Non-pigmented ciliary epithelial cell (primary cell): ENCODE measurements around the gene HOXB9.
A peak's percentile ranks its signal among the peaks of the same experiment; 100 is the strongest.

ENCODE experiments used
- DNase-seq: peaks from one replicate; pipeline ENCODE4 v3.0.0-alpha.2; 2010; ENCODE audit warnings: low read depth

The HOXB9 gene

DNA sequence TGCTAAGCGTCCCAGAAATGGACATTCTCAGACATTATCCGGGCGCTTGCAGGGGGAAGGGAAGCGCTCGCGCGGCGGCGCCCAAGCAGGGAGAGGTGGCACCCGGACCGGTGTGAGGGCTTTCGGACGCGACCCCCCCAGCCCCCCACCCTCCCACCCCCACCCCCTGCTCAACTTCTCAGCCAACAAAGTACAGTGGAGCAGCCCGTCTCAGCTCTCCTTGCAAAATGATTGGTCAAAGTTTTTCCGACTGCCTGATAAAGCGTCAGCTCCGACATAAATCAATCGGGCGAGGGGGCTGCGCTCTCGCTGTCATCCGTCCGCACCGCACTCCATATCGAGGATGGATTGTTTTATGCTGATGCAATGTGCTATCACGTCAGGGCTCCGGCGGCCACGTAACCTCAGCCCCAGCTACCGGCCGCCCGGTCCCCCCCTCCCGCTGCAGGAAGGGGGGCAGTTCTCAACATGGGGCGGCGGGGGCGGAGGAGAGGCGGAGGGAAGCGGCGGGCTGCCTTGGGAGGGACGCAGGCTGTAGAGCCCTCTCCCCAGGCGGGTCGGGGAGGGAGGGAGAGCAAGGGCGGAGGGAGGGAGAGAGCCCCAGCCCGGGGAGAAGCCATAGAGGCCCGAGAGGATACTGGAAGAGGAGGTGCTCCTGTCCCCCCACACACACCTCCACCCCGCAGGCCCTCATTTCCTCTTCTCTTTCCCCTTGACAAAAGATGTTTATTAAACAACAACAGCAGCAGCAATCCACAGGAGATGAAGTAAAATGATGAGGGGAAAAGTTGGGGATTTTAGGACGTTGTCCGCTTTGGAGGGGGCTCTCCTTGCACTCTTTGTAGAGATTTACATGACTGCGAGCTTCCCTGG, at the start of gene HOXB9:
TSS of gene HOXB9 (minus strand) at position 114 of the 873 bp plus-strand sequence. CDS start at position 25, 89 bp downstream.
- no peak for DNase-seq

DNA sequence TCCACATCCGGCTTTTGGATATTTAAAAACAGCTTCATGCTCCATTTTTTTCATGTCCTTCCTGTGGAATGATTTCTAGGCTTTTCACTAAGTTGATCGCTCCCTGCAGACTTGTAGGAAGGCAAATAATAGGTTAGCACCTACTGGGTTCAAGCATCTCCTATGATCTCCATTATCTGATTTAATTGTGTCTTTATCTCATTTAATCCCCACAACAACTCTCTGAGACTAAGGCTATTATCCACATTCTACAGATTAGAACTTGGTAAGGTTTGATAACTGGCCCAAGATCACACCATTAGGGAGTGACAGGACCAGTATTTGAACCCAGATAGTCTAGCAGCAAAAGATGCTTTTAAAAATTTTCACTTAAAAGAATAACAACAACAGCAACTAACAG, 46.2 kb upstream of the HOXB9 start:
- DNase-seq, result no peak

DNA sequence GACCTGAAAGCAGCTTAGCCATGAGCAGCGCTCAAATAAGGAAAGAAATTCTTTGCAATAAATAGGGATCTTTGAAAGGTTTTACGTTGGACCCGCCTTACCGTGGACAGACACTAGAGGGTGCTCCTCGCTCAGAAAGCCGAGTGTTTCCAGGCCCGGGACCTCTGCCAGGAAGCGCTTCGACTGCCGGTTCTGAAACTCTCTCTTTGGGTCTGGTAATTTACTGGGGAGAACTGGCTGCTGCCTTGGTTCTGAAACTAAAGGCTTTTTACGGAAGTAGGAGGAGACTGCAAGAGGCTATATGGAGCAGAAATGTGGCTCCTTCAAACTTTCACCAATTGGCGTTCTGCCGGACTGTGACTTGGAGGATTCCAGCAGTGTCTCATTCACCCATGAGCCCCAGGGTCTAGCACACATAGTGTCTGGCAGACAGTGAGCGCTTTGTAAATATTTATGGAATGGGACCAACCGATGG, 45.6 kb upstream of the HOXB9 start:
- DNase-seq, result peak; percentile 26

DNA sequence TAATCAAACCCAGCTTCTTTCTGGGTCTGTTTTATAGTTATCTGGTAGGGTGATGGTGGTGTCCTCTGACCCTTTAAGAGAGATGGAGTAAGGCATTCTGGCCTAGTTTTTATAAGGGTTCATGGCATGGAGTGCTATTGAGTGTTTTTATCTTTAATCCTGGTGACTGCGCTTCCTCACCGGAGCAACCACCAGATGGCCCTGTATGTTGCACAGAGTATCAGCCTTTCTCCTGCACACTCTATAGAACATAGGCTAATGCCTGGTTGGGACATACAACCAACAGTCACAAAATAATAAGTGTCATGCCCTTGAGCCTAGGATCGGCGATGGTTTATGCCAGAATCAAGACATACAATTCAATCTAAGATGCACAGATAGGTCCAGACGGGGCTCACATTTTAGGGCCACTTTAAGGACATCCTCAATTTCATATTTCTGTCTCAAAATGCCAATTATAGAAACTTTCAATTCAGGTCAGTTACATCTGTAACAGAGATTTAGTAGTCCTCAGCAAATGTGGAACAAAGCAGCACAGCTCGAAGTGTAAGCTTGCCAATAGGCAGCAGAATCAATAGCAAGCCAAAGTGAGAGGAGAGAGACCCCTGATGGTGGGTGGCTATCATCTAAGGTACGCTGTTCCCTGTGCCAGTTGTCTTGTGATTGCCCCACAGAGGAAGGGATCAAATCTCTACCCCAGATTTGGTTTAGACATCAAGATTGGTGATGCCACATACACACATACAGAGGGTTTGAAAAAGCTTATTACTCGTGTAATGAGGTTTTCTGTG, 37.2 kb upstream of the HOXB9 start:
- no peak for DNase-seq

DNA sequence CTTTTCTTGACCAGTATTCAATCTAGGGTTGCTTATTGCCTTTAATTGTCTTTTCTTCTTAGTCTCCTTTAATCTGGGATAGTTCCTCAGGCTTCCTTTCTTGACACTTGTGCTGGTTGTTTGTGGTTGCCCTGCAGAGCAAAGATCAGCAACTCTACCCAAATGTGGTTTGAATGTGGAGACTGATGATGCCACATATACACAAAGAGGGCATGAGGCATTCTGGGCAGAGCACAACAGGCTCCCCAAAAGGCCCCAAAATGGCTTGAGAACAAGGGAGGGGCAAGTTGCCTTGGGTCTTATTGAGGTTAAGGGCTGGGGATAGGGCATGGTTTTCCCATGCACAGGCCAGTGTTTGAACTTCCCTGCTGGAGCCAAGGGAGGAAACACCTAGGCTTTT, 29.8 kb upstream of the HOXB9 start:
- no peak for DNase-seq

DNA sequence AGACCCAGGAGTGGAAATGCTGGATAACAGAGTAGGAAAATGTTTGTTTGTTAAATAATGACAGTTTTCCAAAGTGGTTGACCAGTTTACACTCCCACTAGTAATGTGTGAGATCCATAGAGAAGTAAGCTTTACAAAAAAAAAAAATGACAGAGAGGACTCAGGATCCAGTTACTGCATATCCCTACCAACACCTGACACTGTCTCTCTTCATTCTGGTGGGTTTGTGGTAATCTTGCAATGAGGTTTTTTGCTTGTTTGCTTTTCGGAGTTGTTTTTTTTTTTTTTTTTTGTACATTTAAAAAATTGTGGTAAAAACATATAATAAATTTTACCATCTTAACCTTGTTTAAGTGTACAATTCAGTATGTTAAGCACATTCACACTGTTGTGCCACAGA, 23.6 kb upstream of the HOXB9 start:
- DNase-seq, result no peak

DNA sequence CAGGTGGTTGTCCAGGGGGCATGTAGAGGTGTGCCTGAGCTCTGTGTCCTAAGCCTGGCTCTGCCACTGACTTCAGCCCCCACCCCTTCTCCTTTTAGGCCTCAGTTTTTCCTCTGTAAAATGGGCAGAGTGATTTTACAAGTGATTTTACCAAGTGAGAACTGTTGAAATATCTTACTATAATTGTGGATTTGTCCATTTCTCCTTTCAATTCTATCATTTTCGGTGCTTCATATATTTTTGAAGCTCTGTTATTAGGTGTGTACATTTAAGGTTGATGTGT, 21.7 kb upstream of the HOXB9 start:
- no peak for DNase-seq

DNA sequence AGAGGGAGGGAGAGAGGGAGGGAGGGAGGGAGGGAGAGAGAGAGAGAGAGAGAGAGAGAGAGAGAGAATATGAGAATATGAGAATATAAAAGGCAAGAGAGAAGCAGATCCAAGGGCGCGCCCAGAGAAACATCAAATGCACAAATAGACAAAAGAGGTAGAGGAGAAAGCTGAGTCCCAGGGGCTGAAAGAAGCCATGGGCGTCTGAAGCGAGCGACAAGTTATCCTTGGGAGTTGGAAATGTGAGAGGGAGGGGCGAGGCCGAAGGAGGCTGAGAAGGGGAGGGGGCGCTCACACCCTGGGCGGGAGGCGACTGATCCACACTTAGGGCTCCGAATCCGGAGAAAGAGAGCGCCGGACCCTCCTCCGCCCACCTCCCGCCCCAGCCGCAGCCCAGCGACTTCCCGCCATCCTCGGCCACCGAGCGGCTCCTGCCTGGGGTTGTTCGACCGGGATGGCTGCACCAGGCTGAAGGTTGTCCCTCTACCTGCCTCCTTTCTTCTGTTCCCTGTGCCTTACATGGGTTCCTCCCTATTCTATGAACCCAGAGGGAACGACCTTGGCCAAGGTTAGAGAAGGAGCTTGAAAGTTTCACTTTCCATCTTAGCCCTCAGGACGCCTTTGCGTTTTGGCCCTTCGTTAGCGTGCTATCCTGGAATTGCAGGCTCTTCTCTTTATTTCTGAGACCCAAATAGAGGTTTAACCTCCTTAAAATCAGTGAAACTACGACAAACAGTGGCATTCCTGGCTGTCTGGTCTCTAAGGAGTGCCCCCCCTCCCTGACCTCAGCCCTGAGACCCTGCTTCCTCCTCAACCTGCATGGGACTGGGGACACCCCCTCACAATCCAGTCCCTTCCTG, 21.2 kb upstream of the HOXB9 start:
- no peak for DNase-seq

DNA sequence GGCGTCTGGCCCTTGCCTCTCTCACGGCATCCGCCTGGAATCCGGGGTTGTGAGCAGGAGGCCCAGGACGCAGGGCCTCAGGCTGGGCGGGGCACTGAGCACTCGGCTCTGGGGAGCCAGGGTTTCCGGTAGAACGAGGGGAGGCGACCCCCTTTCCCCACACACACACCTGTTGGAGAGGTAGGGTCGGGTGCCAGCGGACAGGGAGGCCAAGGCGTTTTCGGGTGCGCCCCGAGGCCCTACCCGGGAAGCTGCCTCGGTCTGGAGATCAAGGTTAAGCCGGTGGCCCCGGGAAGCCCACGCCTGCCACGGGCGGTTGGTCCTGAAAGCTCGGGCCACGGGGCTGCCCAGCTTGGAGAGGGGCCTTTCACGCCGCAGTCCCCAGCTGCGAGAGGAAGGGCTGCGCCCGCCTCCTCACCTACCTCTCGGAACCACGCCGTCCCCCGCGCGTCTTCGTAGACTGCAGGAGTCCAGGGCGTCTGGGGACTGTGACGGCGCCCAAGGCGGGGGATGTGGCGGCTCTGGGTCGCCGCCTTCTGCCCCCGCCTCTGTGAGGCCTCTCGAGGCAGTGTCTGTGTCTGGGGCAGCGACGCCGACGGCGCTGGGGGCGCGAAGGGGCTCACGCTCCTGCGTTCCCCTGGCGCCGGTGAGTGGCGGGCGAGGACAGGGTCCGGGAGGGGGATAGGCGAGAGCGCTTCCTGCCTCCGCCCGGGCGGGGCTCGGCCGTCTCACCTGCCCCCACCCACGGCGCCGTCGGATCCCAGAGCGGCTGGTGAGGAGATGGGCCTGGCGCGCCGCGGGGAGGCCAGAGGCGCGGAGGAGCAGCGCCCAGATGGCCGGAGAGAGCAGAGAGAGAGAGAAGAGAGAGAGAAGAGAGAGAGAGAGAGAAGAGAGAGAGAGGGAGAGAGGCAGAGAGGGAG, 20.3 kb upstream of the HOXB9 start:
- DNase-seq, result no peak

DNA sequence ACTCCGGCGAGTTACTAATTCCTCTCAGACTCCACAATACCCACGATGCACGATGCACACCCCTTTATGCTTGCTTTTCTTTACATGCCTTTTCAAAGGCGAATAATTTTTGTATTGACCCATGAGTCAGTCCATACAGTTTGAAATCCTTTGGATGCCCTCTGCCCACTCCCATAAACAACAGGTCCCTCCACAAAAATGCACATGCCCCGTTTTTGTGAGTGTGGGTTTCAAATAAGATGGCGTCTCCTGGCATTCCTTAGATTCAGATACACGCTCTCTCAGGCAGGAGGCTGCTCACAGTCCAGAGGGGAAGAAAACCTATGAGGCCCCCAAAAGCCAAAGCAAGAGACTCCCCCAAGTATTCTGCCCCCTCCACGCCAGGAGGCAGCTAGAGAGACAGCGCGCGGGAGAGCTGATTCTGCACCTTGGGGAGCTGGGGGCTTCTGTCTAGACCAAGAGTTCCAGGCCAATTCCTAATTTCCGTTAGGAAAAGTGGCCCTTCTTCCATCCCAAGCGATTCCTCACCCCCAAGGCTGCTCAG, 19.6 kb upstream of the HOXB9 start:
- DNase-seq, result no peak

DNA sequence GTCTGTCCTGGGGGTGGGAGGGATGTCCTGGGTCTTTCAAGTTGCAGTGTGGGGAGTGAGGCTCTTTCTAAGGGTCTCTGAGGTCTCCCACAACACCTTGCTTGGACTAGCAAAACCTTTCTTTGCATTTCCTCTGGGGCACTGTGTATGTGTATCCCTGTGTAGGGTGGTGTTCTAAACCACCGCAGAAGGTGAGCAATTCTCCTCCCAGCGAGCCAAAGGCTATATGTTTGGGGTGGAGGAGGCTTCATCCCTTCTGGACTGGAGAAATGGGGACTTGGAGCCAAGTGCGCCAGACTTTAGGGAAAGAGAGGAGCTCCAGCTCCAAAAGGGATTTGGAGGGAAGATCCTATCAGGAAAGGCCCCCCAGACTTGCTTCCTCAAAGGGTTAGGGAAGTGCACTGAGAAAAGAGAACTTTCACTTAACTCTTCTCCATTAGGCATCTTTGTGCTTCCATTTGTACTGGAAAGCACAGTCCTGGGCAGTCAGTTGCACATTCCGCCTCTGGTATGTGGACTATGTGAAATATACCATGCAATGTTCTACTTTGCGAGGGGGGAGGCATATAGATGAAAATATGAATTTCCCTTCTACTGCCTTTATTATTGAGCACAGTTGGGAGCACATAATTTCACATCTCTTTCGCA, 18.9 kb upstream of the HOXB9 start:
- no peak for DNase-seq

DNA sequence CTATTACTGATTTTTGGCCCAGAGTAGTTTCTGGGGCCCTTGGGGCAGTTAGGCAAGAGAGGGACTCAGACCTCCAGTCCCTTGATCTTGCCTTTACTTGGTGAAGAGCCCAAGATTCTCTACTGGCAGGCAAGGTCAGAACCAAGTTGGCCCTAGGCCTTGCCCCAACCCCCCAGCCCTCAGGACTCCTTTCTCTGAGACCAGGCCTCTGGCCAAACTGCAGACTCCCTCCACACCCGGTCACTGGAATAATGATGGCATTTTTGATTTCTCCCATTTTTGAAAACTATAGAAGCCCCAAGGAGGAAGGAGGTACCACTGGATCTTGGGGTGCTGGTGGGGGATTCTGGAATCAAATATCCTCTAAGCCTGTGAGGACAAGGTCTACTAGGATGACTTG, 18.0 kb upstream of the HOXB9 start:
- DNase-seq, result no peak

DNA sequence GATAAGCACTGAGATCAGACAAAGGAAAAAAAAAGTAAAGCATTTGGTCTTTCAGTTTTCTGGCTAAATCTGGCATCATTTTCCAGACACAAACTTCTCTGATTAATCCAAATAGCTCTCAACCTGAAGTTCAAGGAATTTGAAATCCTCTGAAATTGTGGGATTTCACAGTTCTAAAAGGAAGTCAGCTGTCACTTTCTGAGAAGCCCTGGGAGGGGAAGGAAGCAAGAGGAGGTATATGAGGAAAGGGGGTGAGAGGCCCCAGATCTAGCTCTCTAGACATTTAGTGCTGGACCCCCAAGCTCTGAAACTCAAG, 17.5 kb upstream of the HOXB9 start:
- DNase-seq, result no peak

DNA sequence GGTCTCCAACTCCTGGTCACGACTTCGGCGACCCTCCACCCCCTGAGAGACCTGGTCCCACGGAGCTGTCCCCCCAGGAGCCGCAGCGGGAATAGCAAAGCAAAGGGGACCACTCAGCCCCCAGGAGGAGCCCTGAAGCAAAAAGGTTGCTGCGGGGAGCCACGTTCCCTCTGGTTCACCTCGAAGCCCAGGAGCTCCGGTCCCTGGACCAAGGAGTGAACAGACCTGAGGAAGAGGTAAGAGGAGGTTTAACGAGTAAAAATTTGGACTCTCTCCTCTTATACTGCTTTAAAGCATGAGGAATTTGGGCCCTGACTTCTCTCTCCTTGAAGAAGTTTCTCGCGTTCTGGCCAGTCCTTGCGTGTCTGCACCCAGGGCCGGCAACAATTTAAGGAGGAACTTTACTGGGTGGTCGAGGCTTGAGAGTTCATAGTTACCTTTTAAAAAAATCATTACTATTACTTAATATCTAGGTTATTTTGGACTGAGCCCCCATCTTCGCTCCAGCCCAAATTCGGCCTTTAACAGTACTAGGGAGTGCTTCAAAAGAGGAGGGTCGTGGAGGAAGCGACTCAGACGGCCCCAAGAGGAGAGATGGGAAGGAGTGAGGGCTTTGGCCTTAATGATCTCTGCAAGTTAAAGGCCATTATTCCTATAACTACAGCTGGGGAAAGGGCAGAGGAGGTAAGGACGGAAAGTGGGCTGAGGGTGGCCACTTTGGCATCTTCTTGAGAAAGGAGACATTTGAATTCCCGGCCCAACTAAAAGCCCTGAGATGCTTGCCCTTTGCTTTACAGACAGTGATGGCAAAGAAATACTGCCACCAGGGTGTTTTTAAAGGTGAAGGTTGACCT, 16.9 kb upstream of the HOXB9 start:
- no peak for DNase-seq

DNA sequence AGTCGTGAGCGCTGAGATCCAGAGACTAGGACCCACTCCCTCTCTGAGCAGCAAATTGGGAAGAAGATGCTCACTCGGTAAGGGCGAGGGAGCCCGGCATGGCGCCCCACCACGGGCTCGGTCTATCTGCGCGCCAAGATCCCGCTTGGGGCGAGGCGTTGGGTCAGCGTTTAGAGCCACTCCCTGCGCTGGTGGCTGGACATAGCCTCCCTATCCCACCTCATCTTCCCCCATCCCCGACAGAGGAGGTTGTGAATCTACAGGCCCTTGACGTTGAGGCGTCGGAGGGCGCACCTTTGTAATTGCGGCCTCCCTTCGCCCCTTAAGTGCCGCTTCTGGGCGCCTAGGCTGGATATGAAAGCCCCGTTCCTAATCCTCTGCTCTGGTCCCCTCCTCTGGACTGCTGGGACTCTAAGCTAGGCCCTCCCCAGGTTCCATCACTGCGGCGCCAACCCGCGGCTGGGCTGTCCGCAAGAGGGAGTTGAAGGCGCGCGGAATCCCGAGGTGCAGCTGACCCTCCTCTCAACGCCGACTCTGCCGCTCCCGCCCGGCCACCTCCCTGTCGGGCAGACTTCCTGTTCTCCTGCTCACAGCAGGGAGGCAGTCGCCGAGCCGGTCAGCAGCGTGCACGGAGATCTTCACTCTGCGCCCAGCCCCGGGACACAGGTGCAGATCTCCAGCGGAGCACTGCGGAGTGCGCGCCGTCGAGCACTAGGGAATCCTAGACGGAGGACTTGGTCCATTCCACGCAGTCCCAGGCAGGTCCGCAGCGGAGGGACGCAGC, 16.1 kb upstream of the HOXB9 start:
- DNase-seq, result no peak

DNA sequence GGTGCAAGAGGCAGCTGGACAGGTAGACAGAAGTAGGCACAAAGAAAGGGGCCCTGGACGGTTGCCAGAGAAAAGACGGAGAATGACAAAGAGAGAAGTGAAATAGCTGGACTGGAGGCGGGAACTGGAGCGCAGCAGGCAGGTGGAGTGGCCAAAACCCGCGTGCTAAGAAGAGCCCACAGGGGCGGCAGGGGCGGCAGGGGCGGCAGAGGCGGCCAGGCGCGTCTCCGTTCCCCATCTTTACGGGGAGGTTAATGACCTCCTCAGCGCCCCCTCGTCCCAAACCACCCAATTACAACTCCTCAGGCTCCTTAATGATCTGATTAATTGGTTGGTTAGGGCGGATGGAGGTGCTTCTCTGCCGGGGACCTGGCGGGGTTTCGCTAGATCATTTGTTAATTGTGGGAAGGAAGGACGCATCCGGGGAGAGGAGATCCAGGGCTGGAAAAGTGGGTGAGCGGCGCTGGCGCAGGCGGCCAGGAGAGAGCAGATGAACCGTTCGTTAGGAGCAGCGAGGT, 15.4 kb upstream of the HOXB9 start:
- DNase-seq, result no peak

DNA sequence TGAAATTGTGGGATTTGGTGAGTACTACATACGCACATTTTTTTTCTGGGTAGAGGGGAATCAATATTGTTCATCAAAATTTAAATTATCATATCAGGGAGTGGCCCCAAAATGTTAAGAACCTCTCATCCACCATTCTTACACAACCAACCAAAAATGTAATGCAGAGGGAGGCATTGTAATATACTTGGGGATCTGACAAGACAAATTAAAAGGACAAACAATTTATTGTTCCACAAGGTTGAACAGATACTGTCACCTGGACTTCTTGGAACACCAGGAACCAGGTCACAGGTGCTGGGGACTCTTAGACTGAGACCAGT, 14.7 kb upstream of the HOXB9 start:
- DNase-seq, result no peak

DNA sequence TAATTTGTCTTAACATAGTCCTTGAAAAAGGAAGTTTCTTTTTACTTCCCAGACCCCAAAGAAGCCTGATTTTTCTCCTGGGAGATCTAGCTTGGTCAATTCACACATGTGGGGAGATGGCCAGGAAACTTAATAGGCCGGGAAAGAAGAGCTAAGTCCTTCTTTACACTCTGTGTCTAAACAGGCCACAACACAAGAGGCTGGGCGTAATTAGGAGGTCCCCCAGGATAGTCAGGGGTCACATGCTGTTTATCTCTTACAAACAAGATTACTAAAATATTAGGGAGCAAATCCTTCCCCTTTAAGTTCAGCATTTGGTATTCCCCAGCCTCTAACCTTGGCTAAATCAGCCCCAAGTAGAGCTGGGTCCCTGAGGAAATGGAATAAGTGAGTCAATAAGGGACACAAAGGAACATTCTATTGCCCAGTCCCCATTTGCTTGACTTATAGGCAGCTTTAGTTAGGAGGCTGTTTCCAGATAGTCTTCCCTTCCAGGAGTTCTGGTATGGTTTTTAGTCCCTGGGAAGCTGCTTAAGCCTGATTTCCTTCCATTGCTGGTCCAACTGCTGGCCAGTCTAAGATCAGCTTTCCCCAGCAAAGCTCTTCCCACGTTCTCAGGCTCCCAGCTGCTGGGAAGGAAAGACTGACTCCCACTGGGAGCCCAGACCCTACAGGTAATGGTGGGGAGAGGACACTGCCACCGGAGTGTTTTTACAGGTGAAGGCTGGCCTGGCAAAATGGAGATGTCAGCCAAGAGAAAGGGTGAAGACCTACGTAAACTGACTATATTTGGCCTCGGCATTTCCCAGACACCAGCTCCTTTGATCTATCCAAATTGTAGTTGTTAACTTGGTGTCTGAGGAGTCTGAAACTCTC, 14.1 kb upstream of the HOXB9 start:
- DNase-seq, result no peak
